K562 (cell line): Measurements from ENCODE around the gene GPC2. TPM values are rescaled to one million over a fixed set of nuclear protein-coding genes. Genes with fewer than 3 reads are reported as not detected.

Experiments
- ATF1 ChIP-seq, 2 experiments: fragments of 450-650 bp in 1 of 2; IDR thresholded peaks; 2 replicates each; pipeline ENCODE4 v1.6.1; 2016; ENCODE audit warnings: missing compliant biosample characterization in 1 of 2, missing genetic modification characterization in 1 of 2
- BACH1 ChIP-seq: fragments of 200-800 bp; sonication (Bioruptor generic); IDR thresholded peaks from 2 replicates; pipeline ENCODE4 v1.6.1; 2016; ENCODE audit warnings: missing genetic modification characterization, missing compliant biosample characterization
- HCFC1 ChIP-seq: IDR thresholded peaks from 2 replicates; pipeline ENCODE4 v1.6.1; 2012; ENCODE audit warnings: low read depth, low read length, improper control_type of control experiment
- HNRNPLL ChIP-seq: fragments of 200-400 bp; formaldehyde crosslinking; IDR thresholded peaks from 2 replicates; pipeline ENCODE4 v1.6.1; 2017; ENCODE audit warnings: low read length, low read depth, mild to moderate bottlenecking; ENCODE audit not compliant: poor library complexity, severe bottlenecking
- IFI16 ChIP-seq: fragments of 250-450 bp; sonication (Bioruptor Pico); IDR thresholded peaks from 2 replicates; pipeline ENCODE4 v2.1.2; 2022; ENCODE audit warnings: mild to moderate bottlenecking, inconsistent platforms
- NFIC ChIP-seq: fragments of 450-650 bp; IDR thresholded peaks from 2 replicates; pipeline ENCODE4 v1.6.1; 2017; ENCODE audit warnings: mild to moderate bottlenecking, inconsistent platforms
- SAFB ChIP-seq: fragments of 200-400 bp; formaldehyde crosslinking; IDR thresholded peaks from 2 replicates; pipeline ENCODE4 v1.6.1; 2017; ENCODE audit warnings: low read depth, low read length, borderline replicate concordance
- SNRNP70 ChIP-seq: fragments of 200-400 bp; formaldehyde crosslinking; optimal IDR thresholded peaks from 2 replicates; pipeline ENCODE3; 2017; ENCODE audit warnings: low read depth, low read length
- TOE1 ChIP-seq, 2 experiments: fragments of 450-650 bp in 1 of 2; sonication (generic) in 1 of 2; formaldehyde crosslinking in 1 of 2; IDR thresholded peaks; 2 replicates each; pipeline versions ENCODE4 v1.7.1 to v1.8.0; 2016 to 2022; ENCODE audit warnings: borderline replicate concordance in 2 of 2, mild to moderate bottlenecking in 2 of 2, antibody characterized with exemption in 1 of 2, inconsistent platforms in 1 of 2, low read depth in 1 of 2, missing genetic modification reagents in 1 of 2, moderate library complexity in 1 of 2
- ZFX ChIP-seq: sonication (generic); formaldehyde crosslinking; IDR thresholded peaks from 2 replicates; pipeline ENCODE4 v1.8.0; 2022; ENCODE audit warnings: mild to moderate bottlenecking, missing genetic modification reagents, moderate library complexity
- ZKSCAN1 ChIP-seq: fragments of 150-350 bp; IDR thresholded peaks from 2 replicates; pipeline ENCODE4 v1.6.1; 2016; ENCODE audit warnings: low read depth, low read length
- ZNF224 ChIP-seq: sonication (generic); formaldehyde crosslinking; IDR thresholded peaks from 2 replicates; pipeline ENCODE4 v1.8.0; 2022; ENCODE audit warnings: mild to moderate bottlenecking, missing genetic modification reagents
- ZSCAN32 ChIP-seq: fragments of 450-650 bp; formaldehyde crosslinking; IDR thresholded peaks from 2 replicates; pipeline ENCODE4 v1.4.0; 2020; ENCODE audit warnings: mild to moderate bottlenecking, moderate library complexity
- polyA plus RNA-seq, 8 experiments: library from polyadenylated mRNA; depleted of rRNA in 4 of 8; stranded (reverse) in 5 of 8; unstranded in 3 of 8; fragments of >200 nt; fragmentation: Nextera tagmentation in 2 of 8; fragmentation: Illumina TruSeq in 1 of 8; extraction: Ambion mirVana in 2 of 8; extraction: Trizol in 1 of 8; gene quantifications; 2 replicates each; pipeline versions ENCODE4 v1.2.1 to v1.2.3, GENCODE V29; 2011 to 2014; ENCODE audit warnings: inconsistent platforms in 1 of 8, missing spikeins in 1 of 8
- total RNA-seq, 7 experiments: library from RNA; depleted of rRNA in 6 of 7; stranded (reverse); fragments of >200 nt in 6 of 7; fragmentation: Illumina TruSeq in 2 of 7; extraction: Trizol in 2 of 7; gene quantifications; 2 replicates each; pipeline versions ENCODE4 v1.2.1 to v1.2.3, GENCODE V29; 2011 to 2021; ENCODE audit warnings: low replicate concordance in 1 of 7
- TF ChIP-seq, protein P1 (sequence below), 2 experiments: fragments of 450-650 bp in 1 of 2; sonication (generic) in 1 of 2; formaldehyde crosslinking in 1 of 2; IDR thresholded peaks; 2 replicates each; pipeline versions ENCODE4 v1.7.1 to v1.9.0; 2016 to 2022; ENCODE audit warnings: inconsistent platforms in 1 of 2, mild to moderate bottlenecking in 1 of 2, missing genetic modification reagents in 1 of 2
- TF ChIP-seq, protein P2 (sequence below): IDR thresholded peaks from 2 replicates; pipeline ENCODE4 v1.6.1; 2011; ENCODE audit not compliant: insufficient read length; ENCODE audit errors: extremely low read depth

The GPC2 gene
- total and polyA plus RNA-seq, 9 of the 15 experiments (the other 6 are each of a cell fraction or from before 2014, with no cell fraction given): 0.06 to 7.7 (median 1.4) TPM; not detected in 1

GRCh38 chr7:100158229-100159098 lies 18.7 kb downstream of the GPC2 start, which contains the start of gene TRAPPC14 (continued):
- TF ChIP-seq, protein P1, sequence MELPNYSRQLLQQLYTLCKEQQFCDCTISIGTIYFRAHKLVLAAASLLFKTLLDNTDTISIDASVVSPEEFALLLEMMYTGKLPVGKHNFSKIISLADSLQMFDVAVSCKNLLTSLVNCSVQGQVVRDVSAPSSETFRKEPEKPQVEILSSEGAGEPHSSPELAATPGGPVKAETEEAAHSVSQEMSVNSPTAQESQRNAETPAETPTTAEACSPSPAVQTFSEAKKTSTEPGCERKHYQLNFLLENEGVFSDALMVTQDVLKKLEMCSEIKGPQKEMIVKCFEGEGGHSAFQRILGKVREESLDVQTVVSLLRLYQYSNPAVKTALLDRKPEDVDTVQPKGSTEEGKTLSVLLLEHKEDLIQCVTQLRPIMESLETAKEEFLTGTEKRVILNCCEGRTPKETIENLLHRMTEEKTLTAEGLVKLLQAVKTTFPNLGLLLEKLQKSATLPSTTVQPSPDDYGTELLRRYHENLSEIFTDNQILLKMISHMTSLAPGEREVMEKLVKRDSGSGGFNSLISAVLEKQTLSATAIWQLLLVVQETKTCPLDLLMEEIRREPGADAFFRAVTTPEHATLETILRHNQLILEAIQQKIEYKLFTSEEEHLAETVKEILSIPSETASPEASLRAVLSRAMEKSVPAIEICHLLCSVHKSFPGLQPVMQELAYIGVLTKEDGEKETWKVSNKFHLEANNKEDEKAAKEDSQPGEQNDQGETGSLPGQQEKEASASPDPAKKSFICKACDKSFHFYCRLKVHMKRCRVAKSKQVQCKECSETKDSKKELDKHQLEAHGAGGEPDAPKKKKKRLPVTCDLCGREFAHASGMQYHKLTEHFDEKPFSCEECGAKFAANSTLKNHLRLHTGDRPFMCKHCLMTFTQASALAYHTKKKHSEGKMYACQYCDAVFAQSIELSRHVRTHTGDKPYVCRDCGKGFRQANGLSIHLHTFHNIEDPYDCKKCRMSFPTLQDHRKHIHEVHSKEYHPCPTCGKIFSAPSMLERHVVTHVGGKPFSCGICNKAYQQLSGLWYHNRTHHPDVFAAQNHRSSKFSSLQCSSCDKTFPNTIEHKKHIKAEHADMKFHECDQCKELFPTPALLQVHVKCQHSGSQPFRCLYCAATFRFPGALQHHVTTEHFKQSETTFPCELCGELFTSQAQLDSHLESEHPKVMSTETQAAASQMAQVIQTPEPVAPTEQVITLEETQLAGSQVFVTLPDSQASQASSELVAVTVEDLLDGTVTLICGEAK (IDR thresholded peaks at IDR 0.05): peak; percentile 95
- TF ChIP-seq, protein P1 (CRISPR knock-in tag; IDR thresholded peaks at IDR 0.05): no peak
- TF ChIP-seq ATF1 (CRISPR knock-in tag; IDR thresholded peaks at IDR 0.05) (no peak), ATF1 (tag; IDR thresholded peaks at IDR 0.05) (peak; percentile 72), ZFX (peak; percentile 83), ZNF224 (CRISPR knock-in tag) (no peak), IFI16 (CRISPR knock-in tag) (no peak), SAFB (peak; percentile 57; the same call in 1 of the 2 replicates), ZSCAN32 (no peak), BACH1 (tag) (no peak), ZKSCAN1 (no peak; the same call in 1 of the 2 replicates), NFIC (no peak; the same call in none of the 2 replicates), SNRNP70 (no peak), TOE1 (IDR thresholded peaks at IDR 0.05; ENCODE audit: borderline replicate concordance) (peak; percentile 53; the same call in 1 of the 2 replicates), TOE1 (CRISPR knock-in tag; IDR thresholded peaks at IDR 0.05; ENCODE audit: borderline replicate concordance, low read depth) (no peak), HNRNPLL (peak; percentile 57), HCFC1 (peak; percentile 66)
- TF ChIP-seq, protein P2, sequence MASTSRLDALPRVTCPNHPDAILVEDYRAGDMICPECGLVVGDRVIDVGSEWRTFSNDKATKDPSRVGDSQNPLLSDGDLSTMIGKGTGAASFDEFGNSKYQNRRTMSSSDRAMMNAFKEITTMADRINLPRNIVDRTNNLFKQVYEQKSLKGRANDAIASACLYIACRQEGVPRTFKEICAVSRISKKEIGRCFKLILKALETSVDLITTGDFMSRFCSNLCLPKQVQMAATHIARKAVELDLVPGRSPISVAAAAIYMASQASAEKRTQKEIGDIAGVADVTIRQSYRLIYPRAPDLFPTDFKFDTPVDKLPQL: no peak
